ELF-1 (cell line): ENCODE measurements around the gene KIAA0232.
"Not testable (repeated sequence)": the region's sequence is repeated elsewhere in the genome, so short reads cannot be mapped to it uniquely, and the experiment has no call there.

Experiments
- DNase-seq: peaks from one replicate; pipeline ENCODE4 v3.0.0-alpha.2; 2016; ENCODE audit warnings: low read depth, low spot score

Gene KIAA0232

GRCh38 chr4:6754481-6755087, 27.9 kb upstream of the KIAA0232 start:
- no peak for DNase-seq

GRCh38 chr4:6755088-6755753, 27.3 kb upstream of the KIAA0232 start:
- no peak for DNase-seq

DNA sequence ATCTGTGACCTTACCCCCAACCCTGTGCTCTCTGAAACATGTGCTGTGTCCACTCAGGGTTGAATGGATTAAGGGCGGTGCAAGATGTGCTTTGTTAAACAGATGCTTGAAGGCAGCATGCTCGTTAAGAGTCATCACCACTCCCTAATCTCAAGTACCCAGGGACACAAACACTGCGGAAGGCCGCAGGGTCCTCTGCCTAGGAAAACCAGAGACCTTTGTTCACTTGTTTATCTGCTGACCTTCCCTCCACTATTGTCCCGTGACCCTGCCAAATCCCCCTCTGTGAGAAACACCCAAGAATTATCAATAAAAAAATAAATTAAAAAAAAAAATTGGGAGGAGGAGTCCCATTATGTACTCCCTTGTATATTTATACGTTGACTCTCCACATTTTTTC, 26.2 kb upstream of the KIAA0232 start:
- DNase-seq, result not testable (repeated sequence)

GRCh38 chr4:6758728-6759127, 23.8 kb upstream of the KIAA0232 start:
- peak; percentile 75 for DNase-seq

GRCh38 chr4:6760865-6761264, 21.7 kb upstream of the KIAA0232 start:
- no peak for DNase-seq

DNA sequence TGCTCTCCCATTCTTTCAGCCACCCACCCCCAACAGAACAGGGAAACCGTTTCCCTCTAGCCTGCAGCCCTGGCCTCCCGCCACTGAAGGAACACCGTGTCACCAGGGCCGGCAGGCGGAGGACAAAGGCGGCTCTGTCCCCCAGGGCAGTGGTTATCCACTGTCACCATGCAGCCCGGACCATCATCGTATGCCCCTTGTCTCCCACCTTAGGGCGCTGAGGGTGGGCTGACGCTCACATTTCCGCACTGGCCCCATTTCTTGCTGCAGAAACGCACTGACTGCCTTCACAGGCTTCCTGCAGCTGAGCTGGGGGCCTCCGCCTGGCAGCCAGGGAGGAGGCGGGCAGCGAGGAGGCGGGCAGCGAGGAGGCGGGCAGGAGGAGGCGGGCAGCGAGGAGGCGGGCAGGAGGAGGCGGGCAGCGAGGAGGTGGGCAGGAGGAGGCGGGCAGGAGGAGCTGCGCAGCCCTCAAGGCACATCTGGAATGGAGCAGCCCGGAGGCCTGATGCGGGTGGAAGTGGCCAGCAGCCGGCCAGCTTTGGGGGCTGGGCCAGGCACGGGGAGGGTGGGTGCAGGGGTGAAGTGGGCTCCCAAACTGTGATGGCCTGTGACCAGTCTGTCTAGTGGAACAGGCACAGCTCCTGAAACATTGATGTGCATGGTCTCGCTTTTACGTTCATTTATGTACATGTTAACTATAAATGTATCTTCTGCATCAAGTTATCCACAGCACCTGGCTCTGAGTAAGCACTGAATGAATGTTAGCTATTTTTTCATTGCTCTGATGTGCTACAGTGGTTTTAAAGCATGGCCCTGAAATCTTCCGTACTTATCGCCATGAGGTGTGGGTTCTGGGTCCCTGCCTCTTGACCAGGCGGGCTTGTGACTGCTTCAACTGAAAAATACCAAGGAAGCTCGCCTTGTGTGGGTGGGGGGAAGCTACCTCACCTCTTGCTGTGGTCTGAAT, 20.6 kb upstream of the KIAA0232 start:
- DNase-seq, result no peak

DNA sequence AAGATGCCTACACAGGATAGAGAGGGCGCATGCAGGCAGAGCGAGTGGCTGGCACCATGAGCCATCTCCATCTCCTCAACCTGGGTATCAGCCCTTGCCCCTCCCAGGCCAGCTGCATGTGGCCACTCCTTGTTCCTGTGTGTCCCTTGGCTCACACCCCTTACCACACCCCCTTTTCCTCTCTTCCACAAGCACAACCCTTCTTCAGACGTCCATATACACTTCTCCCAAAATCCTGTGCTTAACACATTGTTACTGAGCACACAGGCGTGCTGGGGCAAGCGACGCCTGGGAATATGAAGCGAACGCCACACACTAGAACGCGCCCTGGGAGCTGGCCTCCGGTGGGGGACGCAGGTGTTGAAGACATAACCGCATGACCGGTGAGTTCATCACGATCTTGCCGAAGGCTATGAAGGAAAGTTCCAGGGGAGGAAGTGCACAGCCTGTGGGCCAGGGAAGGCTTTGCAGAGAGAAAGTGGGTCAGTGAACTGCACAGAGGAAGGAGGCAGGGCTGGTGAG, 19.1 kb upstream of the KIAA0232 start:
- peak; percentile 68 for DNase-seq

DNA sequence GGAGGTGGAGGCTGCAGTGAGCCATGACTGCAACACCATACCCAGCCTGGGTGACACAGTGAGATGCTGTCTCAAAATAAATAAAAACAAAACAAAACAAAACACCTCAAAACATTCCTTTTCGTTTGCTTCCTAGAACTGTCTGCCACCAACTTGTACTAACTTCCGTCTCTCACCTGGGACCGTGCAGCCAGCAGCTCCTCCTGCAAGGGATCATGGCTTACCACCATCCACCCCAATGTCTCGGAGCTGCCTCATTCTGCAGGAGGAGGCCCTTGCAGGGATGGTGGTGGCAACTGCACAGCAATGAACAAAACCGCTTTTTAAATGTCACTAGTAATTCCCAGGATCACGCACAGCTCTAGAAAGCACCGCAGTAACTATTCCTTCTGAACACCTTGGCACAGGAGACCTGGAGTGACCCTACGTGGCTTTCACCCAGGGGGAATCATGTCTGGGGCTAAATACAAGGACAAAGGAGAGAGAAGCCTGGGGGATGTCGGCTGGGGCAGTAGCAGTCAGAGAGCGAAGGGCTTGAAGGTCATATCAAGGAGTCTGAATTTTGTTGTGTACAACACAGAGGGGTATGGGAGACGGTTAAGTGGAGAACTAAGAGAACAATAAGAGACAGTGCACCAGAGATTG, 17.4 kb upstream of the KIAA0232 start:
- no peak for DNase-seq

DNA sequence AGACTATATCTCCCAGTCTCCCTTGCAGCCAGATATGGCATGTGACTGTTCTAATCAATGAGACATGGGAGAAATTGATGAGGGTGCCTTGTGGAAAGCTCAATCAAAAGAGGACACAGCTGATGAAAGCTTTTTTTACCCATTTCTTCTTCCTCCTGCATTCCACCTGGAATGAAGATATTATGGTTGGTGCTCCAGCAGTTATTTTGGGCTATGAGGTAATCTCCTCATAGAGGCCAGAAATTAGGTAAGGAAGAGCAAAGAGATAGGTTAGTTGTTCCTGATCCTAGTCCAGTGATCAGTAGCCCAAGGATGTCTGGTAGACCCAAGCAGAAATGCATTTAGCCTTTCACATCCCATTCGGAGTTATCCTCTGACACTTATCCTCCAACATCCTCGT, 16.8 kb upstream of the KIAA0232 start:
- DNase-seq, result no peak

GRCh38 chr4:6767386-6767747, 15.2 kb upstream of the KIAA0232 start:
- DNase-seq, result no peak

GRCh38 chr4:6767748-6768538, 14.6 kb upstream of the KIAA0232 start:
- DNase-seq, result no peak

DNA sequence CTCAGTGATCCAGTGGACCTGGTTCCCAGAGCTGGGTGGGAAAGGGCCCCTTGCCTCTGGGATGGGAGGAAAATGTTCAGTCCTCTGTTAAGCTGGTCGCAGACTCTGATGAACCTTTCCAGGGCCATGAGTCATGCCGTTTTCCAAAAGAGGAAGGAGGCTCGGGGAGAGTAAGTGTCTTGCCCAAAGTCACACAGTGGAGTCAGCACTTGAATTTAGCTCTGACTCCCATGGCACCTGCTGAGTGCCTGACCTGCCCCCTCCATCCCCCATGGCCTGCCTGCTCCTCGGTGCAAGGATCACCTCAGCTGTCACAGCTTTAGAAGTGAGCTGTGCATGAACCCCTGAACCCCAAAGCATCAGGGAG, 14.0 kb upstream of the KIAA0232 start:
- DNase-seq, result no peak

DNA sequence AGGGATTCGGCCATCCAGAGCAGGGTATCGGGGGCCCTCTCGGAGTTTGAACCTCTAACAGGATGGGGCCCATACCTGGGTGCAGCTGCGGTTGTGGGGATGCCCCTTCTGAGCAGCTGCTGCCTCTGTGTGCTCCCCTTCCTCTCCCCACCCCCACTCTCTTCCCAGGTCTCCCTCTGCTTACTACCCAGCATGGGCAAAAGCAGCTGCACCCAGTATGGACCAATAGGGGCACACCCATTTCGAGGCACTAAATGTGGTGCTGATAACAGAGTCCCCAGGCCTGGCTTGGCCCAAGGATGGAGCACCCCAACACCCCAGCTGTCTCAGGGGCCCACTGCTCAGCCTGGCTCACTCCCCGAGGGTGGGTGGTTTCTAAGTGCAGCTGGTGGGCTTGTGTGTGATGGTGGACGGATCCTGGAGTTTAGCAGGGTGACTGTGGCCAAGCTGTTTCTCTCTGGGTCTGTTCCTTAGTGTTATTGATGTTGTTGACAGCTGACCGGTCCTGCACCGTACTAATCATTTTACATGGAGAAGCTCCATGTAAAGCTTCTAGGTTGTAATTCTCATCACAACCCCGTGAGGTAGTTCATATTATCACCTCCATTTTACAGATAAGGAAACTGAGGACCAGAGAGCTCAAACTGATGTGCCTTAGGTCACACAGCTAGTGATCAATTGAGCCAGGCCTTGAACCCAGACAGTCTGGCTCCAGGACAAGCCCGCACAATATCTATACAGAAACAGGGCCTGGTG, 13.1 kb upstream of the KIAA0232 start:
- DNase-seq, result no peak

DNA sequence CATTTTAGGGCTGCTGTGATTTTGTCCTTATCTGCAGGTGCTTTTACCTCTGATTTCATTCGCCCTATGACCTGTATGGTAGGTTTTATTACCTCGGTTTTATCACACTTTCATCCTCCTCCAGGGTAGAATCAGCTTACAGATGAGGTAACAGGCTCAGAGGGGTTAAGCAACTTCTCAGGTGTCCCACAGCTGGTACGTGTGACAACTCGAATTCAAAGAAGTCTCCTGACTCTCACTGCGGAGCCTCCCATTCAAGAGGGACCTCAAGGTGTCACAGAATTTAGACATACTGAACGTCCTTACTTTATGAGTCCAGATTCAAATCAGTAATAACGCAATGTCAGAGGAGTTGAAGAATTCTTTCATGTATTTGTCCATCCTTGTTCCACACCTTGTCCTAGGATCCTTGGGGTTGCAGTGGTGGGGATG, 12.5 kb upstream of the KIAA0232 start:
- no peak for DNase-seq

DNA sequence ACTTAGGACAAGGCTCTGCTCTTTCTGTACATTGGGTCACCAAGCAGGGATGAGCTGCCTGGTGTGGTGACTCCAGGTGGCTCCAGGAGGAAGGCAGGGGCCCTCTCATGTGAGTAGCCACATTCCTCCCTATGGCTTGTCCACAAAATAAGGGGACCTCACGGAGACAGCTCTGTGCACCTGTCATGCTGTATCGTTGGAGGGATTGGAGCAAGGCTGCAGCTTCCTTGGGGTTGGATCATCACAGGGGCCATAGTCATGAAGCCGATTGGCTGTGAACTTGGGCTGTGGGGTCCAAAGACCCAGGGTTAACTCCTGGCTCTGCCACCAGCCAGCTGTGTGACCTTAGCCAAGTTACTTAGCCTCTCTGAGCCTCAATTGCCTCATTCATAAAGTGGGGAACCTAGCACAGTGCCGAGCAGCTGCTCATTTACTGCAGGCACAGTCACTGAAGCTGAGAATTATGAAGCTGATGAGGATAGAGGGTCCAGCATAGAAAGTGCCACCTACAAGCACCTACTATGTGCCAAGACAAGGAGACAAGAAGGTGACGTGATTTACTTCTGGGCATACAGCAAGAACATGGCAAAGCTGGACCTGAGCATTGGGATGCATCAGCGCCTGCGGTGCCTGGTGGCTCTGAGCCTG, 11.8 kb upstream of the KIAA0232 start:
- DNase-seq, result no peak

GRCh38 chr4:6771229-6771671, 11.3 kb upstream of the KIAA0232 start:
- DNase-seq, result no peak

DNA sequence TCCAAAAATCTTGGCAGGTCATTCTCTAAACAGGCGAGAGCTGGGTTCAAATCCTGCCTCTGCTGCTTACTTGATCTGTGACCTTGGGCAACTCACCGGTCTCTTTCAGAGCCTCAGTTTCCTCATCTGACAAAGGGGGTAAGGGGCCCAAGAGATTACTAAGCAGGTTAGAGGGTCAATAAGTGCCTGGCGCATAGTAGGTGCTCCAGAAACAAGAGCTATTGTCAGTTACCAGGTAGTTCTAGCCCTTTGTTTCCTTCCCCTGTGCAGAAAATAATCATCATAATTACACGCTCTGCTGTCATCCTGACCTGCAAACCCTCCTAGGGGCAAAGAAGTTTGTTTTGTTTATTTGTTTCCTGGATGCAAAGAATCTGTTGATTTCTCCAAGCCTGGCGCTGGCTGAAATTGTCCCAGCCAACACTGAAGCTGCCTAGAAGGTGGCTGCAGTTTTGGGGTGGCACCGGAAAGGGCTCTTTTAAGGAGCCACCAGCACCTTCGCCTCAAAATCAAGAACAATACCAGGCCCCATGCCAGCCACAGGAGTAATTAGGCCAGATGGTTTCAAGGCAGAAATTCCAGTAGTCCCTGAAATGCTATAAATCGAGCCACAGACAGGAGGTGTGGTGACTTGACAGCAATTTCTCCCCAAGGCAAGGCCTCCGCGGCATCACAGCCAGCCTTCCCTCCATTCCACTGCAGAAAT, 10.2 kb upstream of the KIAA0232 start:
- DNase-seq, result peak; percentile 71

DNA sequence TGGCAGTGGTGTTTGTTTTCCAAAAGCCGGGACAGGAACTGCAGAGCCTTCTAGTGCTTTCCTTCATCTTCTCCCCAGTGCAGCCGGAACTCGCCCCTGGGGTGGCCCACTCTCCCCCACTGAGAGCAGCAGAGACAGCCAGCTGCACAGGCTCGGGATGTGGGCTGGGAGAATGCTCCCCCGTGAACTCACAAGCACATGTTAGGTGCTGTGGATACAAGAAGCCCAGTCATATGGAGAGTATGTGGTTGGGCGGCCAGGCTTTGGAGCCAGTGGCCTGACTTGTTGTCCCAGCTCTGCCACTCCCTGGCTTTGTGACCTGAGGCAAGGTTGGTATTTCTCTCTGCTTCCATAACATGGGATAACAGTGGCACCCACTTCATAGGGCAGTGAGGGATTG, 9.4 kb upstream of the KIAA0232 start:
- DNase-seq, result peak; percentile 87
